ENCODE data around the gene PLEKHO1.
A peak's percentile ranks its signal among the peaks of the same experiment; 100 is the strongest.

PLEKHO1 gene

GRCh38 chr1:150162862-150163706 is 13.4 kb downstream of the PLEKHO1 start:
- no peak for TF ChIP-seq CTCF (IDR thresholded peaks at IDR 0.05; ENCODE audit: borderline replicate concordance, insufficient read depth, low read depth, low read length)
- H3K4me3 ChIP-seq (ENCODE audit: low read depth, low read length), result peak overlapping the region; percentile 26

GRCh38 chr1:150164224-150164623 is 14.5 kb downstream of the PLEKHO1 start:
- no peak overlapping the region for H3K4me3 ChIP-seq (ENCODE audit: low read depth, low read length)
- no peak for TF ChIP-seq CTCF (IDR thresholded peaks at IDR 0.05; ENCODE audit: borderline replicate concordance, insufficient read depth, low read depth, low read length)

DNA sequence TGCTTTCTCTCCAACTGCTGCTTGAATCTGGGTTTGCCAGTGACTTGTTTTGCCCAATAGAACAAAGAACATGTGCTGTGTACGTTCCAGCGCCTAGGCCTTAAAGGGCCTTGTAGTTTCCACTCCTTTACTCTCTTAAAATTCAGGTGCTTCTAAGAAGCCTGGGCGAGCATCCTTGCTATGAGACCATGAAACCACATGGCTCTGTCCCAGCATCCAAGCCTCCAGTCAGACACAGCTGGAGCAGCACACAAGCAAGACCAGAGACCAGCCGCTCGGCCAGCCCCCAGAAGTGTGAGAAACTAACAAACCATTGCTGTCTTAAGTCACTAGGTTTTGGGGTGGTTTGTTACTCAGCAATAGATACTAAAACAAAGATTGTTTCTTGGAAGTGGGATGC is 15.1 kb downstream of the PLEKHO1 start:
- no peak overlapping the region for H3K4me3 ChIP-seq (ENCODE audit: low read depth, low read length)
- no peak for TF ChIP-seq CTCF (IDR thresholded peaks at IDR 0.05; ENCODE audit: borderline replicate concordance, insufficient read depth, low read depth, low read length)

GRCh38 chr1:150165622-150166612 is 16.2 kb downstream of the PLEKHO1 start:
- peak; percentile 80 for TF ChIP-seq CTCF (IDR thresholded peaks at IDR 0.05; ENCODE audit: borderline replicate concordance, insufficient read depth, low read depth, low read length)
- H3K4me3 ChIP-seq (ENCODE audit: low read depth, low read length), result peak overlapping the region; percentile 29

- no peak overlapping the region for H3K4me3 ChIP-seq (ENCODE audit: low read depth, low read length)
- TF ChIP-seq CTCF (IDR thresholded peaks at IDR 0.05; ENCODE audit: borderline replicate concordance, insufficient read depth, low read depth, low read length), result peak; percentile 76
Measured at GRCh38 chr1:150168960-150169601, 19.4 kb downstream of the PLEKHO1 start.

DNA sequence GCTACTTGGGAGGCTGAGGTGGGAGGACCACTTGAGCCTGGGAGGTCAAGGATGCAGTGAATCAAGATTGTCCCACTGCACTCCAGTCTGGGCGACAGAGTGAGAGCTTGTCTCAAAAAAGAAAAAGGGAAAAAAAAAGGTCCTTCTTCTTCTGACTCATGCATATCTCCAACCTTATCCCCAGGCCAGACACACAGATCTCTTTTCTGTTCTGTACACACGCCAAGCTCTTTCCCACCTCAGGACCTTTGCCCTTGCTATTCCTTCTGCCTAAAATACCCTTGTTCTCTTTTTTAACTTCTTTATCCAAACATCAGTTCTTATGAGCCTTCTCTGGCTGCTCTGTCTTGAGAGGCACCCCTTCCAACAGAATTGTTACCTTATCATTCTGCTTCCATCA is 22.1 kb downstream of the PLEKHO1 start:
- TF ChIP-seq CTCF (IDR thresholded peaks at IDR 0.05; ENCODE audit: borderline replicate concordance, insufficient read depth, low read depth, low read length), result no peak
- H3K4me3 ChIP-seq (ENCODE audit: low read depth, low read length), result no peak overlapping the region

Data from GM12875 (cell line).